GM19240 (cell line): ENCODE data around the gene UBL4B.

Experiments used
- DNase-seq: peaks from one replicate; pipeline ENCODE4 v3.0.0; 2011; ENCODE audit warnings: low spot score; ENCODE audit not compliant: insufficient read length

UBL4B gene

DNA sequence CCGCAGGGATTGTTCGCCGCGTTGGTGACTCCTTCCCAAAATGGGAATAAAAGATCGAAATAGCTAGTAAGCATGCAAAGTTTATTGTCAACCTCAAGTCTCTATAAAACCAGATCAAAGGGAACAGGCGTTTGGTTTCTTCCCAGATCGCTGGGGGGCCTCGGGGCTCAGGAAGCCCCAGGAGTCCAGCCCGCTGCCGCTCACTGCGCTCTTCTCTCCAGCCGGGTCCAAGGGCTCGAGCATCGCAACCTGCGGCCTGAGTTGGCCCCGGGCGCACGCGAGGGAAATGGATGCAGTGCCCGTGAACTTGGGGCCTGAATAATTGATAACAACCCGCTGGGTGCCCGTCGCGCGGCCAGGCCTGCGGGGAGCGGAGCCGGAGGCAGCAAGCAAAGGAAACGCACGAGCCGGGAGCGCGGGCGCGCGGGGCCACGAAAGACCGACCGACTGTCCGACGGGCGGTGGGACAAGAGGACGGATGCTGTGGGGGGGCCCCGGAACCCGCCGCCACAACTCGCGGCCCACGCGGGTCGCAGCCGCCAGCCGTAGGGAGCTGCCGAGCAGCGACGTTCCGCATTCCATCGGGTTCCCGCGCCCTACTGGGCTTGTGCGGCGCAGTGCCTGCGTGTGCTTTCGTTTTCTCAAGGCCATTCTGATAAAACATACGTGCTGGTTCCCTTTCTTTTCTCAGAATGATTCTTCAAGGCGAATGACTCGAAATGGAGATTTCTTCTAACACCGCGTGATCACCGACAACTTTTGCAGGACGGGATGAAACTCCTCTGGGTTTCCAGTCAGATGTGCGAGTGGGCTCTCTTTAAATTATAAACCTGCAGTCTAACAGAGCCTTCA, 27.8 kb upstream of the UBL4B start:
- peak; percentile 38 for DNase-seq

DNA sequence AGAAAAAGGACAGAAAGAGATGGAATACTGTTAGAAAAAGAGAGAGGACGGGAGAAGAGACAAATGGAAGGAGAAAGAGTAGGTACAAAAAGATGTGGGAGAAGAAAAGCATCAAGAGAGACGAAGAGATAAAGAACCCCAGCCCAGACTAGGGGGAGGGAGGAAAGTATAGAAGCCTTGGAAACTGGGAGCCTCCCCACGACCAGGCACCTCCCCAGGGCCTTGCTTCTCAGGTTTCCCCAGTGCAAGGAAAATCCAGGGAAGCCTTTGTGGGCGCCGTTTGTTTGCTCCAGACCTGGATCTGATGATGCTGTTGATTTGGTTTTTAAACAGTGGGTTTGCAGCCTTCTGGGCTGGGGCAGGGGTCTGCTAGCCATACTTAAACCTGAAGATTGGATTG, 26.6 kb upstream of the UBL4B start:
- DNase-seq = no peak

DNA sequence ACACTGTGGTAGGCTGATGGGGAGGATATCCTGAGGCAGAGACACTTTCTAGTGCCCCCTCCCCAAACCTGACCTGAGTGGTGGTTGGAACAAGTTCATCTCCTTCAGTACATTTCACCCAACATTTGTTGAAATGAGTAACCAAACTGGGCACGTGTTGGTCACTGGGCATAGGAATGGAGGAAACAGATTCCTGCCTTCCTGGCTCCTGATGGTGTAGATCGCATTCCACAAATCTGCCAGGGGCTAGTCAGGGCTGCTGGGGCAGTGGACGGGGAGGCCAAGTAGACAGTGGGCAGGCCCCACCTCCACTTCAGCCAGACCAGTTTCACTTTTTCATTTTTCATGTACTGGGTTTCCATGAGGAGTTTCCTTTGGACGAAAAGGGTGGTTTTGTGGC, 25.3 kb upstream of the UBL4B start:
- no peak for DNase-seq

DNA sequence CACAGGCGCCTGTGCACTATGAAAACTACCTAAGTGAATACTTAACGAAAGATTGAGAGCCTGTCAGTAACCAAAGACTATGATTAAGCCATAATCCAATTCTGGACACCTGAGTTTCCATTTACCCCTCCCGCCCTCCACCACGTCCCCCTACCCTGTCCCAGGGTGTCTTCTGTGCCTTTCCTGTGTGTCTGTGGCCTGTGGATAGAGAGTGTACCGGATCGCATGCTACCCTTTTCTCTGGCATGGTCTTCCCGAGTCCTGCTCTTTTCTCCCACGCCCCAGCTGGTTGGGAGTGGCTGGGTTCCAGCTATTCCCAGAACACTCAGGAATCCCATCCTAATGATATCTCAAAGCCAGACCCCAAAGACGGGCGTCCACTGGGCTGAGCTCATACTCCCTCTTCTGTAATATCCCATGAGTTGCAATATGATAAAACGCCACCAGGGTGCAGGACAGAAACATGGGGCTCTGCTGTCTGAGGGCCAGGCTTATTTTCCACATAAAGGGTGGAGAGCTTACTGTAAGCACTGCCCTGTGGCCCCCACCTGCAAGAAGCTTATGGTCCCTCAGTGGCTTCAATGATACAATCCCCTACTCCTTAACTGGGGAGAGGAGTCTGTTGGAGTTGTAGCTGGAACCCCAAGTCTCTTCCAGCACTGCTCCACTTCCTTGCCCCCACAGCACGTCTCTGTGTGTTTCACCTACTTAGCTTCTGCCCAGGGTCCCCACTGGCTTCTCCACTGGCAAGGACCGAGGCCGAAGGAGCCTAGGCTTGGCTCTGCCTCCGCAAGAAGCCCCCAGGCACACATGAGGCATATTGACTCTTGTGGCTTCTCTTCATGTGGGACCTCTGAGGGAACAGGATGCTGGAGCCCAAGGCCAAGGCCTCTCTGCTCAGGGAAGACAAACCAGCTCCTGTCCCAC, 24.2 kb upstream of the UBL4B start:
- DNase-seq = peak; percentile 74

DNA sequence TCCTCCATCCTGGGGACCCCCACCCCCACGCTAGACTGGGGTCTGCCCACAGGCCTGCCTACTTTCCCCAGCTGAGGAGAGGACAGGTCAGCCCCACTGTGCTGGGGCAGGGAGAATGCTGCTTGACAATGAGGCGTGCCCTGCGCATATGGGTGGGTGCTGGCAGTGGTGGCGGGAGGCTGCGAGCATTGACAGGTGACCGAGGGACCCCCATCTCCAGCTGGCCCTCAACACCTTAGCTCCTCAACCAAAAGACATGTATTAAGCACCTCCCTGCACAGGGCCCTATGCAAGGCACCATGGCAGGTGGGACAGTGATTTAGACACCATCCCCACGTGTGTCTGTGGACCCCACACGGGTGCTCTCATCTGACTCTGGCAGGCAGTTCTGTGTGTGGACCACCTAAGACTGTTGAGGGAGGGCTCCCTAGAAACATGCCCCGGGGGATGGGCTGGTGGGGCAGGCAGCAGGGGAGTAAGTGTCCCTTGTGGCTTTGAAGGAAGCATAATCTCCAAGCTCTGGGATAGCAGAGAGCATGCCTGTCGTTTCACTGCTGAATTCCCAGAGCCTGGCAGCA, 23.4 kb upstream of the UBL4B start:
- DNase-seq = no peak

DNA sequence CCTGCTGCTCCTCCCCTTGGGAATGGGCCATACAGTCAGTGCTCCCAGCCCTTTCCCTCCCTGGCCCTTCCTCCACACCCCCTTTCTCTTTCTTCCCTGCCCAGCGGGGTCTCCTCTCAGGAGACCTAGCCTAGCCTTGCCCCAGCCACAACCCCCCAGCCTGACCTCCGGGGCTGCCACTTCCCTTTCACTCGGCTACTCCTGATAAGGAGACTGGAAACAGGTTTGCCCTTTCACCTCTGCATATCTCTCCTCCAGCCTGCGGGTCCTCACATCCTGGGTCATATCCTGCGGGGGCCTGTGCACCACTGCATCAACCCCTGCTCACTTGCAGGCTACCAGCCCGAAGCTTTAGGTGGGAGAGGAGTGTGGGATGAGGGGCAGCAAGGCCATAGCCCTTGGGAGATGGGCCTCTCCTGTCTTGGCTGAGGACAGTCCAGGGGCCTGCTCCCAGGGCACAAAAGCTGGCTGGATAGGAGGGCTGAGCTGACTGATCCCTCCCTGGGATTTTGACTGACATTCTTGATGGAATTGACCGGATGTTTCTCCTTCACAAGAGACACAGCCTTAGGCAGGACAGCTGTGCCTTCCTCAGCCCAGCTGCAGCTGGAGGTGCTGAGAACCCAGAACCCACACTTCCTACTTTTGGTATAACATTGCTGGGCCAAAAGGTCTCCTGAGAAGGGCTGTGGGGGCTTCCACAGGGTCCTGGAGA, 22.5 kb upstream of the UBL4B start:
- no peak for DNase-seq

DNA sequence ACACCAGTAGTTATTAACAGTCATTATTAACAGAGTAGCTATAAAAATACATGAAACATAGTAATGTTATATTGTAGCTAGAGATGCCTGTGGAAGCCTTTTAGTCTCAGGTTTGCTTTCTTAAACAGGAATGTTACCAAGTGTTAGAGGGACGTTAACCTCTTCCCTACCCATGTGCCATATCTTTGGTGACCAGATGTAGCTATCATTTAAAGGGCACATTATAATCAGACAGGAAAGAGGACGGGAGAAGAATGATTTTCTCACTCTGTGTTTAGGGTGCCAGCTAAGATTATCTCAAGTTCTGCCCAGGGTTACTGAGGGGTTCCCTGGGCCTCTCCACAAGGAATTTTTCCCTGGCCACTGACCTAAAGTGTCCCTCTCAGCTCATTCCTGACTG, 20.9 kb upstream of the UBL4B start:
- DNase-seq = no peak

DNA sequence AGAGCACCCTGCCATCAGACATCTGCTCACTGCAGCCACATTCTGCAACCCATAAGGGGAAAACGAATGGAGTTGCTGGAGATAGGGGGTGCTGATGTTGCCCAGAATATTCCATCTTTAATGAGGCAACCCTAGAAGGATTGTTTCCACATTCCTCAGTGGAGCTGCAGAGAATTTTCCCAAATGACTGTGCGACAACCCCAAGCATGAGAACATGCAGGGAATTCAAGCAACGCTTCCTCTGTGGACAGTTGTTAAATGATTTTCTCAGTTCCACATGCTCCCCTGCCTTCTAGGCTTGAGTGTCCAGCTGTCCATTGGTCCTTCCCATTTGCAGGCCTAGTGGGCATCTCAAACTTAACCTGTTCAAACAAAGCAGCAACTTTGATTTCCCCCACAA, 20.5 kb upstream of the UBL4B start:
- no peak for DNase-seq

DNA sequence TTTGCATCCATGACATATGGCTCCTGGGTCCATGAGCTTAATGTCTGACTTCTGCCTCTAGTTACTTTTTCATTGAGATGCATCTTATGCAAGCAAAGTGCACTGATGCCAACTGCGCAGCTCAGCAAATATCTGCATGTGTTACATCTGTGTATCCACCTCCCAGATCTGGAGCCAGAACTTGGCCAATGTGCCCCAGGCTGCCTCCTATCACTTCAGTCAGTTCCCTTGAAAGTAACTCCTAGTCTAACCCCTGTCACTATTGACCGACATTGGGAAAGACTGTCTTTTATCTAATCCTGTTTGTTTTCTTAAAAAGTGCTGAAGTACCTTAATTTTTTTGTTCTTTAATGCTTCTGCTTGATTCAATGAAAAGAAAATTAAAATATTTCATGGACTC, 19.3 kb upstream of the UBL4B start:
- DNase-seq = no peak

DNA sequence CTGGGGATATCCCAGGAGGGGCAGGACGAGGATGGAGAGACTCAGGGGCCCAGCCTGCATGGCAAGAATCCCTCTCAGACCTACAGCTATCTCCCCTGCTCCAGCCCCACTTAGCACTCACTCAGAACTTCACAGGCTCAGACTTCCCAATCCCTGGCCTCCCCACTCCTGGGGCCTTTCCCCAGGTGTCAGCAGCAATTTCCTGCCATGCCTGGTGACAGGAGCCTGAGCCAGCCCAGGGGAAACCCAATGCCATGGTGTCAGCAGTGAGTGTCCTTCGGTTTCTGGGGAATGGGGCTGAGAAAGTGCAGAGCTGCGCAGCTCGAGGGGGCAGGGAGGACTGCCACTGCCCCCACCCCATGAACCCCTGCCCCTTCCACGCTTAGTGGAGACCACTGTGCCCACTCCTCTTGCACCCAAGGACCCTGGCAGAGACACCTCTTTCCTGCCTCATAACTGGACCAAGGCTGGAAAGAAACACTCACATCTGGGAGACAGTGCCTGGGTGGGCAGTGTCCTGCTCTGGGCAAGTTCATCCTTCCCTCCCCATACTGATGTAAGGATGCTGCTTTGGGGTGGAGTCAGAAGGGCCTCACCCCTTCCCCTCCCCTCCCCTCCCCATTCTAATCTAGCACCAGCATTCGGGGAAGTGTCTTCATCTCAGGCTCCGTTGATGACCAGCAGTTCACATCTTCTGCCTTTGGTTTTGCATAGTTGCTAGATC, 17.1 kb upstream of the UBL4B start:
- no peak for DNase-seq

DNA sequence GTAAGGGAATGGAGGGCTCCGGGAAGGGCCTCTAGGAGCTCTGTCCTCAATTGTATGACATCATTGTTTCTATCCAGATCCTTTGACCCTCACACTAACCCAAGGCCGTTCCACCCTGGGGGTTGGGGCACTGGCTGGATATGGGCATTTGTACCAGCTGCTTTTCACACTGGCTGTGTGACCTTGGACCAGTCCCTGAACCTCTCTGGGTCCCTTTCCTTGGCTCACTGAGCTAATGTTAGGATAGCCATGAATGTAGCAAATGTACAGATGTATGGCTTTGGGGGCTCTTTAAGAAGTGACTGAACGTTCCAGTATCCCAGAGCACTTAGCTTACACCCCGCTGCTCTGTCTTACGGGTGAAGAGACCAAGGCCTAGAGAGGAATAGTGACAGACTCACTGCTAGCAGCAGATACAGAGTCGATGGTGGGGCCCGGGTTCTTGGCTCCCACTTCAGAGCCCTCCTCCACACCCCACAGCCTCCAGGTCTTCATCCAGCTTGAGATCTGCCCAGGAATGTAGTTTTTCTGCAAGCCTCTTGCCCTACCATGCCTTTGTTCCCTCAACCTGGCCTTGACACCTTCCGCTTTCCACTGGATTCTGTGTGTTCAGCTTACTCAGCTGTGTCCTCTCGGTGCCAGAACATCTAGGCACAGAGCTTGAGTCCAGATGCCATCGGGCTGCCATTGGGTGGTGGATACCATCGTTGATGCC, 14.6 kb upstream of the UBL4B start:
- DNase-seq = no peak

DNA sequence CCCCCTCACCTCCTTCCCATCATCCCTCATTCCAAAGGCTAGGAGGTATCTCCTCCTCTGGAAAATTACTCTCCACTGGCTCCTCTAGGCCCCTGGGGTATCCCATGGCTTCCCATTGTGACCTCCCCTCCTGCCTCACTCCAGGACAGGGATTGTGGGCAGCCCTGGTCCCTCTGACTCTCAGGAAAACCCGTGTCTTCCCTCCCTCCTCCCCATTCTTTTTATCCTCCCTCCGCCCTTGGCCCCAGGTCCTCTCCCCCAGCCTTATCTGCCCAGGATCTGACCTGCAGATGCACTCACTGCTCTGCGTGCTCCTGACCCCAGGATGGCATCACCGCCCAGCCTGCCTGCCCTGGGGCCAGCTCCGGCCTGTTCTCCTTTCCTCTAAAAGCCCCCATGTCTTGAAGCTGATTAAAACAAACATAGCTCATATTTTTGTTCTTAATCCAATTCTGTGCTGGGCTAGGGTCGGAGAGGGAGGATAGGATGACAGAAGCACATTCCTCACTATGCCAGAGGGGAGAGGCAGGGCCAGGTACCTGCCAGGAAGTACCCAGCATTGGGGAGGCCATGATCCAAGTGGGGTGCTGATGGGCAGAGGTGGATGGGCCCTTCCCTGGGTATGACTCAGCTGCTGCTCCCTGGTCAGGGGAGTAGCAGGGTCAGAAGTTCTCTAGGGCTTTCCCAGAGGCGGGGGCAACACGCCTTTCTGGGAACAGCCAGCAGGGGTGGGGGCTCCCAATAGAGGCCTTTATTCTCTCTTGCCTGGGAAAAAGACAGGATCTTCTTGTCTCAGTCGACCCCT, 13.8 kb upstream of the UBL4B start:
- DNase-seq = no peak

DNA sequence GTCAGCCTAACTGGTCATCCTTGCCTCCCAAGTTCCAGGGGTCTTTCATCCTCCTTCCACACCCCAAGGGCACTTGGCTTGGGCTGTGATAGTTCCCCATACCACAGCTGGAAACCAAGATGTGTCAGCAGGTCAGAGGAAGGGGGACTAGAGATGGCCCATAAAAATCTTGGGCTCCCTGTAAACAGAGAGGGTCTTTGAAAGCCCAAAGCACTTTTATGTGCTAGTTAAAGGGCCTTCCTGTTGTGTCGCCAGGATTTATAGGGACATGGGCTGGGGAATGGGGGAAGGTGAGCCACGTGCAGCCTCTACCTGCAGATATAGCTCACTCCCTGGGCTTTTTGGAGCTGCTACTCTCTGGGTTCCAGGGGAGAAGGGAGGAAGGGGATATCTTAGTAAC, 11.9 kb upstream of the UBL4B start:
- DNase-seq = no peak

DNA sequence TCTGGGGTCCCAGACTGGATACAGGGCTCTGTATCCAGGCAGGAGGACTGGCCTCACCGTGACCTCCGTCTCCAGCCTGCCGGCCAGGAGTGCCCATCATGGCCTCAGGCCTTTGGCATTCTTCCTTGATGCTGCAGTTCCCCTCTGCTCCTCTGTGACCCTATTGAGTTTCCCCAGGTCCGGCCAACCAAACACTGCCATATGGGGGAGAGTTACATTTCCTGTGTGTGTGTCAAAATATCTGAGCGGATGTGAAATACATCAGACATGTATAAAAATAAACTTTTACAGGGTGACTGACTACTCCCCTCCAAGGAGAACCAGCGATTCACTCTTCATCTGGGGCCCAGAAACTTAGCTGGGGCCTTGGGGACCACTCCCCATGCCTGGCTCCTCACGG, 10.2 kb upstream of the UBL4B start:
- no peak for DNase-seq

DNA sequence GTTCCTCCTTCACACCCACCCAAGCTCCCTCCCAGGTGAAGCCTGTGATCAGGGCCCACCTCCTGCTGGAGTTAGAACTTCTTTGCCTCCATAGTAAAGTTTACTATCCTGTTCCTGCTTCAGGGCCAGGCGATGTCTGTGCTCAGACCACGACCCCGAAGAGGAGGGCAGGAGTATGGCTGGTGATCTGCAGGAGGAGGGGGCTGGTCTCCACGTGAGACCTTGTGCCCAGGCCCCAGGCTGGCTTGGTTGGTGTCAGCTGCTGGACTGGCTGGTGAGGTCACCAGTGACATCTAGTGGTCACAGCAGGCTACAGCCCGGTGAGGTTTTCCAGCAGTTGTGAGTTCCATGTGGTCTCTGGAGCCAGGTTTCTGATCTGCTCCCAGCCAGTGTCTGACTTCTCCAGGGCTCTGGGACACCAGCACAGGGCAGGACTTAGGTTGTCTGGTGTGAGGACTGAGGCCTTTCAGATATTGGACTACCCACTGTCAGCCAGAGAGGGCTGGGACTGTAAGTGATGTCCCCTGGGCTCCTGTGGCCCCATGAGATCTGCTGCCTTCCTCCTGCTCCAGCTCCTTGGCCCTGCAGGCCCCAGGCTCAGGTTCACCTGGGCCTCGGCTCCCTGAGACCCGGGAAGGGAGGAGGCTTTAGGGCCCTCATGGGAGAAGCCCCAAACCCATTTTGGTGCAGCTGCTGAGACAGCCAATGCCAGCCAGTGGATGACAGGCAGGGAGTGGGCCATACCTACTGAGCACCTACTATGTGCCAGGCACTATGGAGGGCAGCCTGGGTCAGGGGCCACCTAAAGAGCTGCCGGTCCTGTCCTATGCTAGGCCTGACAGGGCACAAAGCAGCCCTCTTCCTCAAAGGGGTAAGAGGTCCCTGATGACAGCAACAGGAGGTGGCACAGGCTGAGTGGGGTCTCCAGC, 6.0 kb upstream of the UBL4B start:
- peak; percentile 77 for DNase-seq

DNA sequence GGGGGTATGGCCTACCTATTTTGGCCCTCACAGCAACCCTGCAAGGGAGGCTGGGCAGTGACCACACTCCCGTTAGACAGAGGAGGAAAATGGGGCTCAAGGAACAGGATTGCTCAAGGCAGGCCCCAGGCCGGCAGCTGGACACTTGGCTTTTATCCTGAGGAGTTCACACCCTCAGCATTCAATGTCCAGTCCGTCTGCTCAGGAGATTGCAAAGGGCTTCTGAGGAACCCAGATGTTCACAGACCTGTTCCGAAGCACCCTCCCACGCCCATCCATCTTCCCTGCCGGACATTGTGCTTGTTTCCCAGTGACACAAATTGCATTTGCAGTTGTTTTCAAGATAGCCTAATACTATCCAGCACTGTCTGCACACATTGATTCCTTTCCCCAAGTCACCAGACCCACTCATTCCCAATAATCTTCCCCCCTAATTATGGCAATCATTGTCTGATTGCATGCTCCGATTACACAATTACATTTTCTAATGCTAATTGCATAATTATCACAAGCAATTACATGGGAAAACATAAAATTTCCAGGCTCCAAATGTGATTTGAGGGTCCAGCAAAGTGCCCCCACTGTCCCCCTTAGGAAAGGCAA, 4.3 kb upstream of the UBL4B start:
- DNase-seq = no peak

DNA sequence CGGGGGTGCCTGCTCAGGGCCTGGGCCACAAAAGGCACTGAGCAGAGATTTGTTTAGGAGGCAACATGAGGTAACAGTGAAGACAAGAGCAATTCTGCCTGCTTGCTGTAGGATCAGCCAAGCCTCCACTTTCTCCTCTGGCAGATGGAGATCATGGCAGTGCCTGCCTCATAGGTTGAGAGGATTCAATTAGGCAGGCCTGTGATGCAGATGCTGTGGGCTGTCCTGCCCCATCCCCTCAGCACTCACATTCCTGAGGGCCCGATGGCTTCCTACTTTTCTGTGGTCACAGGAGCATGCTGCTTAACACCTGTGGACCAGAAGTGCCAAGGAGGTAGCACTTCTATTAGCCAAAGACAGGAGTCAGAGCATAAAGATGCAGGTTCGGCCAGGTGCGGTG, 1.2 kb upstream of the UBL4B start:
- no peak for DNase-seq

DNA sequence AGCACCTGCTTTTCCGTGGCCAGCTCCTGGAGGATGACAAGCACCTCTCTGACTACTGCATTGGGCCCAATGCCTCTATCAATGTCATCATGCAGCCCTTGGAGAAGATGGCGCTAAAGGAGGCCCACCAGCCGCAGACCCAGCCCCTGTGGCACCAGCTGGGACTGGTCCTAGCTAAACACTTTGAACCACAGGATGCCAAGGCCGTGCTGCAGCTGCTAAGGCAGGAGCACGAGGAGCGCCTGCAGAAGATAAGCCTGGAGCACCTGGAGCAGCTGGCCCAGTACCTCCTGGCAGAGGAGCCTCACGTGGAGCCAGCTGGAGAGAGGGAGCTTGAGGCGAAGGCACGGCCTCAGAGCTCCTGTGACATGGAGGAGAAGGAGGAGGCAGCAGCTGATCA, 413 bp downstream of the UBL4B start:
- DNase-seq = no peak
